IgD-negative memory B cell (primary cell): Measurements from ENCODE around the gene HS3ST6. TPM values are rescaled to one million over a fixed set of nuclear protein-coding genes. Genes with fewer than 3 reads are reported as not detected.

ENCODE experiments used
- H3K27ac Mint-ChIP-seq, 3 donors: one replicate each; pipeline ENCODE4 v1.8.0; 2020 to 2022; ENCODE audit warnings: mild to moderate bottlenecking in 3 of 3, mixed read lengths in 3 of 3, moderate library complexity in 1 of 3
- H3K27me3 Mint-ChIP-seq: one replicate; pipeline ENCODE4 v1.8.0; 2021; ENCODE audit warnings: mixed read lengths
- H3K36me3 Mint-ChIP-seq: one replicate; pipeline ENCODE4 v1.8.0; 2020; ENCODE audit warnings: mild to moderate bottlenecking, mixed read lengths
- H3K4me1 Mint-ChIP-seq, 3 donors: one replicate each; pipeline ENCODE4 v1.8.0; 2020 to 2022; ENCODE audit warnings: mixed read lengths in 3 of 3, mild to moderate bottlenecking in 1 of 3
- H3K4me3 Mint-ChIP-seq, 4 donors: one replicate each; pipeline ENCODE4 v1.8.0; 2020 to 2022; ENCODE audit warnings: mild to moderate bottlenecking in 4 of 4, mixed read lengths in 4 of 4, moderate library complexity in 3 of 4
- H3K9me3 Mint-ChIP-seq, 3 donors: one replicate each; pipeline ENCODE4 v1.8.0; 2020 to 2021; ENCODE audit warnings: mixed read lengths in 3 of 3, mild to moderate bottlenecking in 1 of 3
- polyA plus RNA-seq: library from polyadenylated mRNA; unstranded; fragments of 300-500 nt; fragmentation: Illumina TruSeq; gene quantifications from one replicate; pipeline ENCODE4 v1.2.3, GENCODE V29; 2021

The HS3ST6 gene
- polyA plus RNA-seq, 1 donor from 2014 or later: not detected

- Mint-ChIP-seq H3K36me3 (peaks cover 2% of the 10 kb centered on the region), H3K27me3 (peaks cover 19% of the 10 kb centered on the region), H3K27ac (no peak overlapping the region), H3K4me3 (no peak overlapping the region), H3K9me3 (no peaks in the 10 kb centered on the region), H3K4me1 (peaks cover 0 to 3% (median 1%) of the 10 kb centered on the region in 3 donors)
These were observed 47.7 kb downstream of the HS3ST6 start for GRCh38 chr16:1870365-1871082.

DNA sequence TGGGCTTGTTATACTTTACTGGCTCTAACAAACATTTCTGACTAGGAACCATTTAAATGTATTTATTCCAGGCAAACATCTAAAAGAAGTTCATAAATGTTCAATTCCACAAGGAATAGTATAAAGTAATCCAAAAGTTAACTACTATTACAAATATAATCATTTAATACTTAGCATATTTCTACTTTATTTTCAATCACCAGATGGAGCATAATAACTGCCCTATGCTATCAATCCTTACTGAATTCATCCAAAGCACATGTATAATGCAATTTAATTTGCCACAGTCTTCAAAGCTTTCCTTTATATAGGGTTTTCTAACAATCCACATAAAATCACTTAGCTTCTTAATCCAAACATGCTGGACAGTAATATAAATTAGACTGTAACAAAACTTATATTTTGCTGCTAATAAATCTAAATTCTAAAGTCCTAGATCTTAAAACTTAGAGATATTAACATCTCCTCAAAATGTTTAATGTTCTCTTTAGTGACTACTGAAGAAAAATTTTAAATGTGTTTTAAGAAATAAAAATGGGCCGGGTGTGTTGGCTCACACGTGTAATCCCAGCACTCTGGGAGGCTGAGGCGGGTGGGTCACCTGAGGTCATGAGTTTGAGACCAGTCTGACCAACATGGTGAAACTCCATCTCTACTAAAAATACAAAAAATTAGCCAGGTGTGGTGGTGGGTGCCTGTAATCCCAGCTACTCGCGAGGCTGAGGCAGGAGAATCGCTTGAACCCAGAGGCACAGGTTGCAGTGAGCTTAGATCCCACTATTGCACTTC is 52.1 kb downstream of the HS3ST6 start:
- H3K27me3 Mint-ChIP-seq: peaks cover 14% of the 10 kb centered on the region
- H3K36me3 Mint-ChIP-seq: no peaks in the 10 kb centered on the region
- no peak overlapping the region for H3K4me3 Mint-ChIP-seq
- no peak overlapping the region for H3K27ac Mint-ChIP-seq
- no peaks in the 10 kb centered on the region for H3K4me1 Mint-ChIP-seq
- H3K9me3 Mint-ChIP-seq: no peaks in the 10 kb centered on the region

DNA sequence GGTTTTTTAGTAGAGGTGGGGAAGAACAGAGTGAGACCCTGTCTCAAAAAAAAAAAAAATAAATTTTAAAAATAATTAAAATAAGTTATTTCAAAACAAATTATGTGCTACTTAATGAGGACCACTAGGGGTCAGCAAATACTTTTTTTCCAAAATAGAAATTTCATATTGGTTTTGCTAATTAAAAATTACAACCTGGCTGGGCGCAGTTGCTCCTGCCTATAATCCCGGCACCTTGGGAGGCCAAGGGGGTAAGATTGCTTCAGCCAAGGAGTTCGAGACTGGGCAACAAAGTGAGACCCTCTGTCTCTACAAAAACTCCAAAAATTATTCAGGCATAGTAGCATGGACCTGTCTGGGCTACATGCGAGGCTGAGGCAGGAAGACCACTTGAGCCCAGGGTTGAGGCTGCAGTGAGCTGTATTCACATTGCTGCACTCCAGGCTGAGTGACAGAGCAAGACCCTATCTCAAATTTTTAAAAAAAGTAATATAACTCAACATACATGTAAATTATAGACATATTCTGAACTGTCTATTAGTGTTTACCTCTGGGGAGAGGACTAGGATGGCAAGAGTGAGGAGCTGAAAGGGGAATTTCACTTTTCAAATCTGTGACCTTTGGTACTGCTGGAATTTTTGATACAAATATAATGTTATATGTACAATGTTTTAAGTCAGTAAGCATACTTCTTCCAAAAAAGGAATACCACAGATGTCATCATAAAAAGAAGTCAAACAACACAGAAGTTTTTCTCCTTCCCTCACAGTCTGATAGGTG is 54.3 kb downstream of the HS3ST6 start:
- Mint-ChIP-seq H3K9me3 (no peaks in the 10 kb centered on the region), H3K27ac (no peak overlapping the region), H3K36me3 (no peaks in the 10 kb centered on the region), H3K4me1 (no peaks in the 10 kb centered on the region), H3K4me3 (no peak overlapping the region), H3K27me3 (peaks cover 13% of the 10 kb centered on the region)

DNA sequence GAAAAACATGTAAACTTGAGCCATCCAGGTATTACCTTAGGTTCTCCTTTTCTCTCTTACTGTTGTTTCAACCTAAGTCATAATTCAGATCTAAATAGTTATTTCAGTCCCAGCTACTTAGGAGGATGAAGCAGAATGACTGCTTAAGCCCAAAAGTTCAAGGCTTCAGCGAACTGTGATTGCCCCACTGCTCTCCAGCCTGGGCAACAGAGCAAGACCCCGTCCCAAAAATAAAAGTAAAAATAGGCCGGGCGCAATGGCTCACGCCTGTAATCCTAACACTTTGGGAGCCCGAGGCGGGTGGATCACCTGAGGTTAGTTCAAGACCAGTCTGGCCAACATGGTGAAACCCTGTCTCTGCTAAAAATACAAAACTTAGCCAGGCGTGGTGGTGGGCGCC is 55.8 kb downstream of the HS3ST6 start:
- H3K9me3 Mint-ChIP-seq: no peaks in the 10 kb centered on the region
- H3K27me3 Mint-ChIP-seq: peaks cover 22% of the 10 kb centered on the region
- H3K4me3 Mint-ChIP-seq: no peak overlapping the region
- no peak overlapping the region for H3K27ac Mint-ChIP-seq
- H3K4me1 Mint-ChIP-seq: peaks cover 0 to 2% (median 0%) of the 10 kb centered on the region in 3 donors
- H3K36me3 Mint-ChIP-seq: no peaks in the 10 kb centered on the region

GRCh38 chr16:1861730-1862129 is 56.5 kb downstream of the HS3ST6 start:
- Mint-ChIP-seq H3K27me3 (peaks cover 29% of the 10 kb centered on the region), H3K27ac (no peak overlapping the region), H3K4me3 (no peak overlapping the region), H3K9me3 (no peaks in the 10 kb centered on the region), H3K36me3 (no peaks in the 10 kb centered on the region), H3K4me1 (peaks cover 0 to 2% (median 0%) of the 10 kb centered on the region in 3 donors)

Other genes starting within 250 kb of the HS3ST6 start
- gene JPT2, start 240.1 kb downstream of the HS3ST6 start, polyA plus RNA-seq: 10.8 TPM
- 5.9 TPM for gene MAPK8IP3, start 212.2 kb downstream of the HS3ST6 start, polyA plus RNA-seq
- gene NME3, start 146.9 kb downstream of the HS3ST6 start, polyA plus RNA-seq: 66.1 TPM
- gene EME2, start 145.6 kb downstream of the HS3ST6 start, polyA plus RNA-seq: 1.5 TPM
- 156 TPM for gene MRPS34, start 145.3 kb downstream of the HS3ST6 start, polyA plus RNA-seq
- 55.2 TPM for gene SPSB3, start 135.8 kb downstream of the HS3ST6 start, polyA plus RNA-seq
- gene NUBP2, start 135.5 kb downstream of the HS3ST6 start, polyA plus RNA-seq: 76.9 TPM
- not detected for gene IGFALS, start 124.7 kb downstream of the HS3ST6 start, polyA plus RNA-seq
- gene HAGH, start 91.6 kb downstream of the HS3ST6 start, polyA plus RNA-seq: 31.6 TPM
- 19.0 TPM for gene FAHD1, start 91.2 kb downstream of the HS3ST6 start, polyA plus RNA-seq
- gene MEIOB, start 46.3 kb downstream of the HS3ST6 start, polyA plus RNA-seq: not detected
- 17.2 TPM for gene MSRB1, start 24.8 kb upstream of the HS3ST6 start, polyA plus RNA-seq
- not detected for gene RPL3L, start 36.3 kb upstream of the HS3ST6 start, polyA plus RNA-seq
- gene NDUFB10, start 41.1 kb upstream of the HS3ST6 start, polyA plus RNA-seq: 204 TPM
- 6,339 TPM for gene RPS2, start 46.4 kb upstream of the HS3ST6 start, polyA plus RNA-seq
- not detected for gene RNF151, start 48.4 kb upstream of the HS3ST6 start, polyA plus RNA-seq
- 52.0 TPM for gene TBL3, start 53.6 kb upstream of the HS3ST6 start, polyA plus RNA-seq
- not detected for gene NOXO1, start 63.1 kb upstream of the HS3ST6 start, polyA plus RNA-seq
- 39.0 TPM for gene GFER, start 65.8 kb upstream of the HS3ST6 start, polyA plus RNA-seq
- 4.9 TPM for gene SYNGR3, start 71.6 kb upstream of the HS3ST6 start, polyA plus RNA-seq
- 11.0 TPM for gene ZNF598, start 91.4 kb upstream of the HS3ST6 start, polyA plus RNA-seq
- not detected for gene NPW, start 101.4 kb upstream of the HS3ST6 start, polyA plus RNA-seq
- not detected for gene NHERF2, start 108.5 kb upstream of the HS3ST6 start, polyA plus RNA-seq
- gene NTHL1, start 129.4 kb upstream of the HS3ST6 start, polyA plus RNA-seq: 35.2 TPM
- gene TSC2, start 129.6 kb upstream of the HS3ST6 start, polyA plus RNA-seq: 30.3 TPM
- 7.4 TPM for gene PKD1, start 217.5 kb upstream of the HS3ST6 start, polyA plus RNA-seq
- 0.41 TPM for gene RAB26, start 230.2 kb upstream of the HS3ST6 start, polyA plus RNA-seq
- 7.0 TPM for gene TRAF7, start 237.4 kb upstream of the HS3ST6 start, polyA plus RNA-seq